NCI-H2171 treated with DMSO at 0.1 percent for 48 hours (cell line): Measurements from ENCODE around the gene MAPK8.

Source experiments
- DNase-seq: peaks from one replicate; lab custom pipeline; 2025; lab: John Stamatoyannopoulos, UW

The MAPK8 gene

GRCh38 chr10:48463318-48464003 lies 157.0 kb downstream of the MAPK8 start:
- DNase-seq: no peak

GRCh38 chr10:48464121-48464870 lies 157.8 kb downstream of the MAPK8 start:
- no peak for DNase-seq

GRCh38 chr10:48464871-48465736 lies 158.6 kb downstream of the MAPK8 start:
- no peak for DNase-seq

- no peak for DNase-seq
Measured at GRCh38 chr10:48465860-48466521, 159.5 kb downstream of the MAPK8 start.

GRCh38 chr10:48466611-48467240 lies 160.2 kb downstream of the MAPK8 start:
- no peak for DNase-seq

- no peak for DNase-seq
Measured at GRCh38 chr10:48467669-48468068, 161.2 kb downstream of the MAPK8 start.

- no peak for DNase-seq
Measured at GRCh38 chr10:48468130-48468790, 161.8 kb downstream of the MAPK8 start.

GRCh38 chr10:48468866-48469511 lies 162.5 kb downstream of the MAPK8 start:
- no peak for DNase-seq

- no peak for DNase-seq
Measured at GRCh38 chr10:48469516-48470020, 163.1 kb downstream of the MAPK8 start.

GRCh38 chr10:48470115-48470892 lies 163.8 kb downstream of the MAPK8 start:
- DNase-seq: no peak

- no peak for DNase-seq
Measured at GRCh38 chr10:48470893-48471805, 164.7 kb downstream of the MAPK8 start.

GRCh38 chr10:48472501-48473069 lies 166.1 kb downstream of the MAPK8 start:
- DNase-seq: no peak

GRCh38 chr10:48473704-48474103 lies 167.2 kb downstream of the MAPK8 start:
- no peak for DNase-seq

- DNase-seq: no peak
Measured at GRCh38 chr10:48474765-48475365, 168.4 kb downstream of the MAPK8 start.

GRCh38 chr10:48475943-48476278 lies 169.4 kb downstream of the MAPK8 start:
- no peak for DNase-seq

- DNase-seq: peak; percentile 88
Measured at GRCh38 chr10:48476279-48476982, 170.0 kb downstream of the MAPK8 start.

GRCh38 chr10:48477141-48477540 lies 170.7 kb downstream of the MAPK8 start:
- DNase-seq: no peak
